GM13976 (cell line): ENCODE results near the gene SMIM32.

ENCODE experiments used
- DNase-seq: peaks from one replicate; pipeline ENCODE4 v3.0.0; 2012; ENCODE audit warnings: low spot score
- in situ Hi-C: fragments of 300-500 bp; cut with MboI; formaldehyde crosslinking; loops from one replicate; pipeline ENCODE4 v1.12.0; 2022; ENCODE audit warnings: low sequenced_read_pairs, mixed read lengths, inconsistent platforms; ENCODE audit not compliant: unreplicated experiment
- TF ChIP-seq, protein P1 (sequence below): IDR thresholded peaks from 2 replicates; pipeline ENCODE4 v1.5.1; 2012; ENCODE audit warnings: borderline replicate concordance, mild to moderate bottlenecking; ENCODE audit not compliant: insufficient read depth; ENCODE audit errors: extremely low read depth, missing control alignments, control extremely low read depth

SMIM32 gene

DNA sequence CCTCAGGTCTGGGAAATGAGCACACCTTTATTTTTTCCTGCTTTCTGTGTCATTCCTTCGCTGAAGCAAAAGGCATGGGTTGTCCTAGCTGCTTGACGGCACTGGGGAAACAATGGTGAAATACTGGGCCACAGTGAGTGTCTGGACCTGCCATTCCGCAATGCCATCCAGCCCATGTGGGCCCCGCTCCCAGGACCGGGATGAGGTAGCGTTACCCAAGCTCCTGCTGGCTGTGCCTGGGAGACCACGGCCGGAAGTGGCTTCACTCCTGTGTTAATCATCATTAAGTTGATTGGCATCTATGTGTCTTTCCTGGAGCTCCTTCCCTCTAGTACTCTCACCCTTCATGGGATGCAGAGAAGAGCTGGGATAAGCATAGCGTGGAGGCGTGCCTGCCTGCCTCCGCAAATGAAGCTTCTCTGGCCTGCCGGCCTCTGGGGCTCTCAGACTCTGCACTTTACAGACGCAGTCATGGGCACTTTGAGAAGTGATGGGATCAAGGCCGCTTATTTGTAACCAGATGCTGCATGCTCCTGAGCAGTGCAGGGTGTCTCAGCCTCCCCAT is 16.5 kb upstream of the SMIM32 start:
- in situ Hi-C loops = no loop called here
- TF ChIP-seq, protein P1, sequence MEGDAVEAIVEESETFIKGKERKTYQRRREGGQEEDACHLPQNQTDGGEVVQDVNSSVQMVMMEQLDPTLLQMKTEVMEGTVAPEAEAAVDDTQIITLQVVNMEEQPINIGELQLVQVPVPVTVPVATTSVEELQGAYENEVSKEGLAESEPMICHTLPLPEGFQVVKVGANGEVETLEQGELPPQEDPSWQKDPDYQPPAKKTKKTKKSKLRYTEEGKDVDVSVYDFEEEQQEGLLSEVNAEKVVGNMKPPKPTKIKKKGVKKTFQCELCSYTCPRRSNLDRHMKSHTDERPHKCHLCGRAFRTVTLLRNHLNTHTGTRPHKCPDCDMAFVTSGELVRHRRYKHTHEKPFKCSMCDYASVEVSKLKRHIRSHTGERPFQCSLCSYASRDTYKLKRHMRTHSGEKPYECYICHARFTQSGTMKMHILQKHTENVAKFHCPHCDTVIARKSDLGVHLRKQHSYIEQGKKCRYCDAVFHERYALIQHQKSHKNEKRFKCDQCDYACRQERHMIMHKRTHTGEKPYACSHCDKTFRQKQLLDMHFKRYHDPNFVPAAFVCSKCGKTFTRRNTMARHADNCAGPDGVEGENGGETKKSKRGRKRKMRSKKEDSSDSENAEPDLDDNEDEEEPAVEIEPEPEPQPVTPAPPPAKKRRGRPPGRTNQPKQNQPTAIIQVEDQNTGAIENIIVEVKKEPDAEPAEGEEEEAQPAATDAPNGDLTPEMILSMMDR = no peak
- no peak for DNase-seq

DNA sequence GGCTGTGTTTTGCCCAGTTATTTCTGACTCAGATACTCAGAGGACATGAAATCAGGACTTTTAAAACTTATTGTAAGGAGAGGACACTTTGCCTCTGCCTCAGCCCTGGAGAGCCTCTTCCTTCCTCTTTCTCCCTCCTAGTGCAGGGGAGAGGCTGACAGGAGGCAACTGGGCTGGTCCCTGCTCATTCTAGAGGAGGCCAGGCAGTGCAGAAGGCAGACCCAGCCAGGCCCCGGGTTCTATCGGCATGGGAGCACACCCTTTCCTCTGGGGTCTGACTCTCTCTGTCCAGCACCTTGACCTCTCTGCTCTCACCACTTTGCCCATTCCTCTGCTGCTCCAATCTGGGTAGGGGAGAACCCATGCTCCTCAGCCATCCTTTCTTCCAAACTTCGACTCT is 16.0 kb upstream of the SMIM32 start:
- DNase-seq = no peak
- in situ Hi-C loops = no loop called here
- TF ChIP-seq, protein P1 = no peak

DNA sequence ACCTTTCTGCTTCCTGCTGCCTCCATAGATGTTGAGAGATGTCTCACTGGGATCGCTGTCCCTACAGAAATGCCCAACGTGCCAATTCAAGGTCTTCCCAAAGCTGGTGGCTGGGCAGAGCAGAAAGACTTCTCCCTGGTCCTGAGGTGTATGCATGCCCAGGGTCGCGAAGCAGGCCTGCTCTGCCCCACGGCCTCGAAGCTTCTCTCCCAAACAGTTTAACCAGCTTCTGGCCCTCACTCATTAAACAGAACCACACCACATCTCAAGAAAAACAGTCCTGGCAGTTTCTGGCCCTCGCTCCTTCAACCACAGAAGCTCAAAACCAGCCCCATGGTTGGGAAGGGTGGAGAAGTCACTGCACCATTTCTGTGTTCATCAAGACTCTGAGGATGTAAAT is 14.7 kb upstream of the SMIM32 start:
- TF ChIP-seq, protein P1 = no peak
- DNase-seq = no peak
- in situ Hi-C loops = no loop called here

DNA sequence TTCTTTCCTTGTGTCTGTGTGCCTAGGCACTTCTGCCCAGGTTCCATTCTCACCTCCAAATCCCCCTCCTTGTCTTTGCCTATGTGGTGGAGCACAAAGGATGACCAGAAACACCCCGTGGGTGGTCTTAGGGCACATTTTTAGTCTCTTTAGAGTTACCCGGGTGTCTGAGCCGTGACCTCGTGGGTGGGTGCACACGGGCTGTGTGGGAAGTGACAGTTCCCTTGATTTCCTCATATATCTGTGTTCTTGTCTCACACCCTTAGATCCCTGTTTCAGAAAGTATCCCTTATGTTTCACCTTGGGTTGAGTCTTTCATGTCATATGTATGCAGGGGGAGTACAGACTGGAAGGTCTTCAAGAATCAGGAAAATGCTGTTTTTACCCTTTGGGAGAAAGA is 13.4 kb upstream of the SMIM32 start:
- TF ChIP-seq, protein P1 = no peak
- DNase-seq = no peak
- in situ Hi-C loops = no loop called here

DNA sequence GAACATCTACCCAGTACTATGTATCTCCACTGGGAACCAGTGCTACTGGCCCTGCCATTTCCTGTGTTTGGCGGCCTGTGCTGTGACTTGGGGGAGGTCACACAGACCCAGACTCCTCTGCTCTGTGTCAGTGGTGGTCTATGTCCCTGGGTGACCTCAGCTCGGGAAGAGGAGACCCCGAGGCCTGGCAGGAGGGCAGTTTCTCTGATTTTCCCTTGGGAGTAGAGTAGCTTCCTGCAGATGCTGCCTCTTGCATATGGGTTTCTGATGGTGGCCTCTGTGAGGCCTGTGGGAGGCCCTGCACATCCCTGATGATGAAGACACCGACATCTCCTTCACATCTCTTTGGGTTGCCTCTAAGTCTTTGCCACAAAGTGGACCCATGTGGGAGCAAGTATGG is 13.0 kb upstream of the SMIM32 start:
- in situ Hi-C loops = no loop called here
- no peak for DNase-seq
- TF ChIP-seq, protein P1 = no peak

DNA sequence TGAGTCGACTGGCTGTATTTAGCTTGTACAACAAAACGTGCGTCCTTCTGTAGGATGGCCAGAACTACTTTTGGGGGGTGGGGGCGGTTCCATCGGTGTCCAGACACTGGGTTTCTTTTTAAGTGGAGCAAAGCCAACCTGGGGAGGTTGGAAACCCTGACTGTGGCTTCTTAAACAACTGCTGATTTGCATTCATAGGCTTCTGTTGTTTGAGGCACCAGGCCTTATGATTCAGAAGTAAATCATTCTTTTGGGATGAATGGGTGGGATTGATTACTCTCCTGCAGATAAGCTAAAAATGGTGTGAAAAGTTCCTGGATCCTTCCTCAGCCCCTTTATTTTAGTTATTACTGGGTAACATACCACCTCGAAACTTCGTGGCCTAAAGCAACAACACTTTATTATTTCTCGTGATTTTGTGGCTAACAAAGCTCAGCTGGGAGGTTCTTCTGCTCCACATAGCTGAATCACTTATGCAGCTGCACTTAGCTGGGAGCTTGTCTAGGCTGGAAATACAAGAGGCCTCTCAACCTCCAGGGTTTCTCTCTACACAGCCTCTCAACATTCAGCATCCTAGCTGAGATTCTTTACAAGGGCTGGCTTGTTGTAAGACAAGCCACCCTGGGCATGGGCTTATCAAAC is 12.2 kb upstream of the SMIM32 start:
- no peak for DNase-seq
- TF ChIP-seq, protein P1 = no peak
- in situ Hi-C loops = no loop called here

DNA sequence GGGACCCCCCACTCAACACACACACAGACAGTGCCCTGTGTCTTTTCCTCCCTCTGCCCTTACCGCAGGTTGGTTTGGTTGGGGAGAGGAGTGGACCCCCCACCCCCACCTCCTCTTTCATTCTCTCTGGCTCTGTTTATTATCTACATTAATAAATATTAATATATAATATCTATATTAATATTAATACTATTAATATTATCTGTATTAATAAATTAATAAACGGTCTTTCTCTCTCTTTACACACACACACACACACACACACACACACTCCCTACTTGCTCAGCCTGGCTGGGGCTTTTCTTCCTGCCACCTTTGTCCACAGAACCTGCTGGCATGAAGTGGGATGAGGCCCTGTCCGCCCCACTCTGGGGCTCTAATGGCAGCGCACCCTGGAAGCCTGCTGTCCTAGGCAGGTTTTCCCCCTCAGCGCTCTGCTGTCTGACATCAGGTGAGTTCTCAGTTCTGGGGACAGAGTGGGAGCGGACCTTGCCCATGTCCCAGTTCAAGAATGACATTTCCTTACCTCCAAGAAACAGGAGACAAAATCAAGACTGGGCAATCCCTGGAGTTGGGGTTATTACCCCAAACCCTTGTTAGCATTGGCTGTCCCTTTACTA is 10.5 kb upstream of the SMIM32 start:
- DNase-seq = no peak
- TF ChIP-seq, protein P1 = no peak
- in situ Hi-C loops = no loop called here
